Subcutaneous adipose tissue (tissue), 4 donors: ENCODE results near the gene CDK3. TPM values are rescaled to one million over a fixed set of nuclear protein-coding genes. Genes with fewer than 3 reads are reported as not detected.

Experiments
- CTCF ChIP-seq: fragments of 450-650 bp; IDR thresholded peaks from one replicate; pipeline ENCODE4 v1.5.1; 2016; ENCODE audit warnings: low read depth, mild to moderate bottlenecking, control low read depth, antibody characterized with exemption, moderate library complexity
- total RNA-seq, 4 donors: library from RNA; depleted of rRNA; stranded (reverse); fragments of >200 nt; gene quantifications; one replicate each; pipeline ENCODE4 v1.1.0, GENCODE V29; 2016

The CDK3 gene
- total RNA-seq, 4 donors from 2014 or later = 4.9 to 10.2 (median 5.7) TPM

GRCh38 chr17:76018340-76018680, 17.7 kb downstream of the CDK3 start:
- TF ChIP-seq CTCF = no peak

GRCh38 chr17:76018801-76019200, 18.1 kb downstream of the CDK3 start:
- no peak for TF ChIP-seq CTCF

GRCh38 chr17:76019833-76020467, 19.3 kb downstream of the CDK3 start:
- TF ChIP-seq CTCF = no peak

- no peak for TF ChIP-seq CTCF
These were observed 21.6 kb downstream of the CDK3 start for GRCh38 chr17:76022285-76022684.

- TF ChIP-seq CTCF = no peak
These were observed 22.6 kb downstream of the CDK3 start for GRCh38 chr17:76022973-76023899.

GRCh38 chr17:76023900-76024237, 23.2 kb downstream of the CDK3 start:
- TF ChIP-seq CTCF = no peak

GRCh38 chr17:76024353-76024752, 23.7 kb downstream of the CDK3 start:
- TF ChIP-seq CTCF = no peak
